Measurements from ENCODE around the gene SENP2.
A peak's percentile ranks its signal among the peaks of the same experiment; 100 is the strongest.
"Not testable (repeated sequence)": the region's sequence is repeated elsewhere in the genome, so short reads cannot be mapped to it uniquely, and the experiment has no call there.

The SENP2 gene

GRCh38 chr3:185649414-185649813 is 63.3 kb downstream of the SENP2 start:
- DNase-seq = no peak

GRCh38 chr3:185651971-185652370 is 65.9 kb downstream of the SENP2 start:
- DNase-seq = no peak

GRCh38 chr3:185653949-185654757 is 68.1 kb downstream of the SENP2 start:
- no peak for DNase-seq

- DNase-seq = no peak
Observed at GRCh38 chr3:185654758-185655145, 68.7 kb downstream of the SENP2 start.

GRCh38 chr3:185655426-185656320 is 69.6 kb downstream of the SENP2 start:
- no peak for DNase-seq

- DNase-seq = no peak
Observed at GRCh38 chr3:185656321-185656840, 70.3 kb downstream of the SENP2 start.

GRCh38 chr3:185657211-185657610 is 71.1 kb downstream of the SENP2 start:
- no peak for DNase-seq

GRCh38 chr3:185657691-185658503 is 71.8 kb downstream of the SENP2 start:
- DNase-seq = no peak

- DNase-seq = no peak
Observed at GRCh38 chr3:185658504-185658912, 72.4 kb downstream of the SENP2 start.

- DNase-seq = no peak
Observed at GRCh38 chr3:185658943-185659342, 72.8 kb downstream of the SENP2 start.

- DNase-seq = peak; percentile 9
Observed at GRCh38 chr3:185659942-185660921, 74.1 kb downstream of the SENP2 start.

GRCh38 chr3:185661296-185661695 is 75.2 kb downstream of the SENP2 start:
- not testable (repeated sequence) for DNase-seq

GRCh38 chr3:185661772-185662171 is 75.7 kb downstream of the SENP2 start:
- DNase-seq = no peak

GRCh38 chr3:185663929-185664328 is 77.8 kb downstream of the SENP2 start:
- no peak for DNase-seq

GRCh38 chr3:185667574-185667973 is 81.5 kb downstream of the SENP2 start:
- DNase-seq = no peak

GRCh38 chr3:185677146-185677829 is 91.2 kb downstream of the SENP2 start:
- peak; percentile 1 for DNase-seq

GRCh38 chr3:185678027-185678426 is 91.9 kb downstream of the SENP2 start:
- no peak for DNase-seq

GRCh38 chr3:185680231-185680630 is 94.1 kb downstream of the SENP2 start:
- DNase-seq = no peak

Data from NCI-H510A (cell line).